GM12878 (cell line): ENCODE measurements around the gene AP5B1. TPM values are rescaled to one million over a fixed set of nuclear protein-coding genes. Genes with fewer than 3 reads are reported as not detected.

Experiments used
- ATAC-seq: fragments of 200-7000 bp; cut with Tn5 transposase; 3 replicates; pipeline ENCODE4 v1.9.1; 2020; ENCODE audit warnings: mild to moderate bottlenecking, moderate library complexity
- BruUV-seq: library from RNA; stranded (reverse); fragments of 400-500 nt; replicated peaks from 2 replicates; lab custom pipeline; 2021; lab: Mats Ljungman, UMichigan
- CTCF ChIA-PET: fragments of 300-600 bp; sonication (Branson Sonifier 250); formaldehyde crosslinking; extraction: SDS; loops from one replicate; lab custom pipeline; 2021; ENCODE audit warnings: inconsistent platforms; lab: Yijun Ruan, JAX
- POLR2A ChIA-PET: fragments of 350-600 bp; formaldehyde crosslinking; extraction: SDS; loops from one replicate; lab custom pipeline; 2021; ENCODE audit warnings: inconsistent platforms; lab: Charles Lee
- RAD21 ChIA-PET: fragments of 300-600 bp; sonication (Branson Sonifier 250); formaldehyde crosslinking; loops from one replicate; lab custom pipeline; 2023; ENCODE audit warnings: antibody characterized with exemption; ENCODE audit not compliant: unreplicated experiment; lab: Charles Lee
- SMC1A ChIA-PET: fragments of 300-600 bp; sonication (Branson Sonifier 250); formaldehyde crosslinking; loops from one replicate; lab custom pipeline; 2023; ENCODE audit not compliant: unreplicated experiment, uncharacterized antibody; lab: Charles Lee
- DNase-seq: peaks from one replicate; pipeline ENCODE4 v3.0.0-alpha.2; 2011; ENCODE audit warnings: low read depth, low spot score
- FAIRE-seq: peaks from 3 replicates; lab custom pipeline; 2011; peaks lifted over from hg19 to GRCh38; lab: Jason Lieb, UNC
- H2AFZ ChIP-seq: 2 replicates; pipeline ENCODE4 v1.6.0; 2011; ENCODE audit warnings: low read depth, low read length, control low read depth; ENCODE audit not compliant: control insufficient read depth
- H3K27ac ChIP-seq: 2 replicates; pipeline ENCODE4 v1.5.1; 2011; ENCODE audit warnings: control low read depth; ENCODE audit not compliant: control insufficient read depth, insufficient read depth
- H3K27me3 ChIP-seq, 2 experiments: replicated peaks in 1 of 2; 2 replicates each; pipeline versions ENCODE4 v1.6.0 to v1.6.1; 2011; ENCODE audit warnings: low read length in 1 of 2; ENCODE audit not compliant: control insufficient read depth in 2 of 2, insufficient read depth in 2 of 2
- H3K36me3 ChIP-seq, 2 experiments: 2 replicates each; pipeline ENCODE4 v1.5.1; 2011; ENCODE audit warnings: low read length in 1 of 2; ENCODE audit not compliant: control insufficient read depth in 2 of 2, insufficient read depth in 2 of 2
- H3K4me1 ChIP-seq: 2 replicates; pipeline ENCODE4 v1.6.1; 2011; ENCODE audit warnings: mild to moderate bottlenecking, low read length, moderate library complexity, mixed read lengths; ENCODE audit not compliant: control insufficient read depth, insufficient read depth
- H3K4me2 ChIP-seq: 2 replicates; pipeline ENCODE4 v1.6.0; 2011; ENCODE audit warnings: control low read depth; ENCODE audit not compliant: control insufficient read depth, insufficient read depth
- H3K4me3 ChIP-seq: fragments of 200-600 bp; sonication (generic); 2 replicates; pipeline ENCODE4 v1.5.1; 2016
- H3K79me2 ChIP-seq: 2 replicates; pipeline ENCODE4 v1.6.0; 2011; ENCODE audit warnings: low read length; ENCODE audit not compliant: control insufficient read depth, insufficient read depth
- H3K9ac ChIP-seq: 2 replicates; pipeline ENCODE4 v1.8.0; 2011; ENCODE audit warnings: low read length, control low read depth, mixed read lengths; ENCODE audit not compliant: control insufficient read depth, insufficient read depth
- H3K9me3 ChIP-seq: replicated peaks from 3 replicates; pipeline ENCODE4 v1.5.1; 2011; ENCODE audit warnings: mild to moderate bottlenecking, low read length; ENCODE audit not compliant: control insufficient read depth, insufficient read depth
- H4K20me1 ChIP-seq: 2 replicates; pipeline ENCODE4 v1.6.0; 2011; ENCODE audit not compliant: control insufficient read depth, insufficient read depth
- BACH1 ChIP-seq: fragments of 450-650 bp; IDR thresholded peaks from 2 replicates; pipeline ENCODE4 v1.6.1; 2017; ENCODE audit warnings: mild to moderate bottlenecking, borderline replicate concordance
- BCL3 ChIP-seq: IDR thresholded peaks from 2 replicates; pipeline ENCODE4 v1.6.1; 2011; ENCODE audit warnings: borderline replicate concordance, low read depth, mild to moderate bottlenecking, moderate library complexity, low read length; ENCODE audit not compliant: insufficient read depth, poor library complexity, severe bottlenecking
- CBX3 ChIP-seq: fragments of 200-600 bp; sonication (generic); IDR thresholded peaks from 2 replicates; pipeline ENCODE4 v1.6.1; 2016; ENCODE audit warnings: low read depth, borderline replicate concordance
- MYB ChIP-seq: fragments of 150-350 bp; IDR thresholded peaks from 2 replicates; pipeline ENCODE4 v1.6.1; 2014; ENCODE audit warnings: mild to moderate bottlenecking, low read depth, low read length, borderline replicate concordance
- NR2C1 ChIP-seq: fragments of 450-650 bp; IDR thresholded peaks from 2 replicates; pipeline ENCODE4 v1.6.1; 2017; ENCODE audit warnings: antibody characterized with exemption, mild to moderate bottlenecking, moderate library complexity
- PAX5 ChIP-seq: IDR thresholded peaks from 2 replicates; pipeline ENCODE4 v1.6.1; 2011; ENCODE audit warnings: low read depth, low read length, borderline replicate concordance
- ZZZ3 ChIP-seq: IDR thresholded peaks from 2 replicates; pipeline ENCODE4 v1.6.1; 2011; ENCODE audit warnings: low read depth; ENCODE audit not compliant: control insufficient read depth, insufficient read length
- WGBS: methylation state at CpG from one replicate; pipeline ENCODE4 v1.1.6; 2016; ENCODE audit warnings: low lambda C conversion rate; ENCODE audit not compliant: insufficient replicate concordance, insufficient coverage; ENCODE audit errors: missing lambda C conversion rate; 5-methylcytosine and 5-hydroxymethylcytosine counted together
- in situ Hi-C: fragments of 300-500 bp; cut with MboI; formaldehyde crosslinking; loops from 9 replicates; pipeline ENCODE4 v1.14.3; 2018; ENCODE audit warnings: mixed read lengths
- intact Hi-C: fragments of 100-400 bp; cut with micrococcal nuclease; formaldehyde crosslinking; loops from one replicate; pipeline ENCODE4 v1.14.2; 2022; ENCODE audit not compliant: unreplicated experiment
- polyA plus RNA-seq, 11 experiments: library from polyadenylated mRNA; depleted of rRNA in 4 of 11; unstranded in 6 of 11; stranded (reverse) in 5 of 11; fragments of >200 nt; fragmentation: Nextera tagmentation in 4 of 11; fragmentation: Illumina TruSeq in 1 of 11; extraction: Ambion mirVana in 4 of 11; extraction: Trizol in 1 of 11; gene quantifications; 1 replicate in 1 of 11; 2 replicates in 10 of 11; pipeline versions ENCODE4 v1.2.1 to v1.2.3, GENCODE V29; 2011 to 2016; ENCODE audit warnings: inconsistent platforms in 2 of 11, missing spikeins in 2 of 11, low read depth in 1 of 11
- total RNA-seq, 4 experiments: library from RNA; depleted of rRNA in 3 of 4; stranded (reverse); fragments of >200 nt in 3 of 4; fragmentation: Illumina TruSeq in 1 of 4; extraction: Trizol in 1 of 4; gene quantifications; 2 replicates each; pipeline versions ENCODE4 v1.2.1 to v1.2.3, GENCODE V29; 2013 to 2021
- TF ChIP-seq, protein P1 (sequence below): fragments of 450-650 bp; IDR thresholded peaks from 2 replicates; pipeline ENCODE4 v1.6.1; 2017; ENCODE audit warnings: mild to moderate bottlenecking
- TF ChIP-seq, protein P2 (sequence below): fragments of 150-350 bp; IDR thresholded peaks from 2 replicates; pipeline ENCODE4 v1.6.1; 2014; ENCODE audit warnings: mild to moderate bottlenecking, low read depth, low read length

Gene AP5B1
- total and polyA plus RNA-seq, 10 of the 15 experiments (the other 5 are each of a cell fraction or from before 2014, with no cell fraction given) = 0.47 to 13.1 (median 4.8) TPM

DNA sequence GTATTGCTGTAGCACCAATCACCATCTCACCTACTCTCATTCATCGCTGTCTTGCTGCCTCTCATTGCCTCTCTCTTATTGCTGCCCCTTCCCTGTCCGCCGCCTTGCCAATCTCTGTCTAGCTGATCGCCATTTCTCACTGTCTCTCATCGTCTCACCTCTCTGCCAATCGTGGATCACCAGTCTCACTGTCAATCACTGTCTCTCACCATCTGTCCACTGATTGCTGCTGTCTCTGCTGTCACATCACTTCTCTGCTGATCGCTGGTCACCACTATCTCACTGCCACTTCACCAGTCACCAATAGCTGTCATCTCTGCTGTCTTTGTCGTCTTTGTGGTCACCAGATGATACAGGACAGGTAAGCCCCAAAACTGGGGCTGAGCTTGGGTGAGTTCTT is 39.6 kb downstream of the AP5B1 start:
- in situ Hi-C loops = no loop called here
- Histone ChIP-seq H2AFZ (no peak overlapping the region), H3K4me2 (no peak overlapping the region), H3K27me3 (peaks cover 0 to 3% of the 10 kb centered on the region in 2 experiments; a peak in 1 of 4 replicates), H3K36me3 (no peaks in the 10 kb centered on the region), H3K4me3 (no peak overlapping the region), H3K4me1 (no peaks in the 10 kb centered on the region), H3K9ac (no peak overlapping the region), H3K9me3 (no peaks in the 10 kb centered on the region), H4K20me1 (no peaks in the 10 kb centered on the region), H3K27ac (no peak overlapping the region), H3K79me2 (no peaks in the 10 kb centered on the region)
- CTCF ChIA-PET = no interaction called here
- ATAC-seq = no peak
- TF ChIP-seq, protein P1, sequence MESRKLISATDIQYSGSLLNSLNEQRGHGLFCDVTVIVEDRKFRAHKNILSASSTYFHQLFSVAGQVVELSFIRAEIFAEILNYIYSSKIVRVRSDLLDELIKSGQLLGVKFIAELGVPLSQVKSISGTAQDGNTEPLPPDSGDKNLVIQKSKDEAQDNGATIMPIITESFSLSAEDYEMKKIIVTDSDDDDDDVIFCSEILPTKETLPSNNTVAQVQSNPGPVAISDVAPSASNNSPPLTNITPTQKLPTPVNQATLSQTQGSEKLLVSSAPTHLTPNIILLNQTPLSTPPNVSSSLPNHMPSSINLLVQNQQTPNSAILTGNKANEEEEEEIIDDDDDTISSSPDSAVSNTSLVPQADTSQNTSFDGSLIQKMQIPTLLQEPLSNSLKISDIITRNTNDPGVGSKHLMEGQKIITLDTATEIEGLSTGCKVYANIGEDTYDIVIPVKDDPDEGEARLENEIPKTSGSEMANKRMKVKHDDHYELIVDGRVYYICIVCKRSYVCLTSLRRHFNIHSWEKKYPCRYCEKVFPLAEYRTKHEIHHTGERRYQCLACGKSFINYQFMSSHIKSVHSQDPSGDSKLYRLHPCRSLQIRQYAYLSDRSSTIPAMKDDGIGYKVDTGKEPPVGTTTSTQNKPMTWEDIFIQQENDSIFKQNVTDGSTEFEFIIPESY = no peak
- no peak for TF ChIP-seq ZZZ3
- no peak for TF ChIP-seq BCL3
- TF ChIP-seq PAX5 = no peak
- TF ChIP-seq, protein P2, sequence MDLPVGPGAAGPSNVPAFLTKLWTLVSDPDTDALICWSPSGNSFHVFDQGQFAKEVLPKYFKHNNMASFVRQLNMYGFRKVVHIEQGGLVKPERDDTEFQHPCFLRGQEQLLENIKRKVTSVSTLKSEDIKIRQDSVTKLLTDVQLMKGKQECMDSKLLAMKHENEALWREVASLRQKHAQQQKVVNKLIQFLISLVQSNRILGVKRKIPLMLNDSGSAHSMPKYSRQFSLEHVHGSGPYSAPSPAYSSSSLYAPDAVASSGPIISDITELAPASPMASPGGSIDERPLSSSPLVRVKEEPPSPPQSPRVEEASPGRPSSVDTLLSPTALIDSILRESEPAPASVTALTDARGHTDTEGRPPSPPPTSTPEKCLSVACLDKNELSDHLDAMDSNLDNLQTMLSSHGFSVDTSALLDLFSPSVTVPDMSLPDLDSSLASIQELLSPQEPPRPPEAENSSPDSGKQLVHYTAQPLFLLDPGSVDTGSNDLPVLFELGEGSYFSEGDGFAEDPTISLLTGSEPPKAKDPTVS = no peak
- no peak for TF ChIP-seq NR2C1
- no peak for TF ChIP-seq BACH1
- no peak for TF ChIP-seq MYB
- TF ChIP-seq CBX3 = no peak
- no TSS peak for BruUV-seq
- DNase-seq = no peak
- RAD21 ChIA-PET = interaction anchor here (0.7 kb wide), 1 partner anchor 216 kb away, joined by 3 read pairs; no protein-coding TSS in a partner anchor
- SMC1A ChIA-PET = no interaction called here
- POLR2A ChIA-PET = interaction anchor here (0.5 kb wide), 1 partner anchor 55 kb away, joined by 4 read pairs; no protein-coding TSS in a partner anchor
- WGBS = 34% methylated on average over 8 of the region's 8 CpGs
- no peak for FAIRE-seq
- intact Hi-C loops = no loop called here
